ENCODE data around the gene CD6.

CD6 gene

GRCh38 chr11:60971520-60971919 is at the start of gene CD6:
Gene CD6, plus strand, starts transcription at chr11:60971680. Its CDS starts 186 bp downstream, at chr11:60971866.
- DNase-seq, result no peak

- no peak for DNase-seq
These were observed 49.6 kb upstream of the CD6 start for GRCh38 chr11:60921777-60922335.

- DNase-seq, result no peak
These were observed 48.6 kb upstream of the CD6 start for GRCh38 chr11:60922906-60923305.

GRCh38 chr11:60923326-60923725 is 48.2 kb upstream of the CD6 start:
- DNase-seq, result no peak

- no peak for DNase-seq
These were observed 47.7 kb upstream of the CD6 start for GRCh38 chr11:60923800-60924109.

GRCh38 chr11:60924110-60924905 is 47.2 kb upstream of the CD6 start, which contains the start of gene TMEM132A:
Gene TMEM132A, plus strand, starts transcription at chr11:60924460. Its CDS starts 174 bp downstream, at chr11:60924634.
- peak; percentile 91 for DNase-seq

- DNase-seq, result peak; percentile 57
These were observed 46.3 kb upstream of the CD6 start for GRCh38 chr11:60924906-60925853.

- DNase-seq, result peak; percentile 57
These were observed 45.6 kb upstream of the CD6 start for GRCh38 chr11:60925868-60926267.

- DNase-seq, result peak; percentile 21
These were observed 45.0 kb upstream of the CD6 start for GRCh38 chr11:60926500-60926899.

GRCh38 chr11:60927061-60927592 is 44.4 kb upstream of the CD6 start:
- no peak for DNase-seq

GRCh38 chr11:60927600-60927999 is 43.9 kb upstream of the CD6 start:
- DNase-seq, result no peak

- no peak for DNase-seq
These were observed 42.9 kb upstream of the CD6 start for GRCh38 chr11:60928563-60929001.

- DNase-seq, result no peak
These were observed 41.7 kb upstream of the CD6 start for GRCh38 chr11:60929764-60930163.

- no peak for DNase-seq
These were observed 41.1 kb upstream of the CD6 start for GRCh38 chr11:60930394-60930793.

- no peak for DNase-seq
These were observed 39.6 kb upstream of the CD6 start for GRCh38 chr11:60931917-60932316.

- no peak for DNase-seq
These were observed 38.7 kb upstream of the CD6 start for GRCh38 chr11:60932605-60933356.

- no peak for DNase-seq
These were observed 37.9 kb upstream of the CD6 start for GRCh38 chr11:60933416-60934123.

GRCh38 chr11:60934124-60934789 is 37.2 kb upstream of the CD6 start:
- no peak for DNase-seq

GRCh38 chr11:60934790-60935605 is 36.5 kb upstream of the CD6 start:
- no peak for DNase-seq

Measured in DMS53 (cell line).